GM12872 (cell line): Measurements from ENCODE around the gene FBXL17.

ENCODE experiments used
- TF ChIP-seq, protein P1 (sequence below): IDR thresholded peaks from 3 replicates; pipeline ENCODE4 v1.5.1; 2011; ENCODE audit warnings: low read depth, mild to moderate bottlenecking, low read length, moderate library complexity; ENCODE audit not compliant: insufficient read depth

The FBXL17 gene

DNA sequence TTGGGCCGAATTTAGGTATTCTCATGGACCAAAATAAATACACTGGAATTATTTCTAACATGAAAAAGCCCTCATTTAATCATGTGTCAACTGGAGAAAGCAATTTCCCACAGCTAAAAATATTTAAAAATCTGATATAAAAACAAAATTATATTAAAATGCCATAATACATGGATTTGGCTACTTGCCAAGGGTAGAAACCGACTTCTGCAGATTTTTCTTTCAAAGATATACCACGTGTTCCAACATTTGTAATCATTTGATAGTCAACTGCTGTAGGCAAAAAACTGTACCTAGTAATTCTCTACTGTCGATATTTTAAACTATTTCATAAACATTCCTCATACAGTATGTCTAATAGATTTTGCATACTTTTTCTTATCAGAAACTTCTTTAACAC, 237.6 kb downstream of the FBXL17 start:
- TF ChIP-seq, protein P1, sequence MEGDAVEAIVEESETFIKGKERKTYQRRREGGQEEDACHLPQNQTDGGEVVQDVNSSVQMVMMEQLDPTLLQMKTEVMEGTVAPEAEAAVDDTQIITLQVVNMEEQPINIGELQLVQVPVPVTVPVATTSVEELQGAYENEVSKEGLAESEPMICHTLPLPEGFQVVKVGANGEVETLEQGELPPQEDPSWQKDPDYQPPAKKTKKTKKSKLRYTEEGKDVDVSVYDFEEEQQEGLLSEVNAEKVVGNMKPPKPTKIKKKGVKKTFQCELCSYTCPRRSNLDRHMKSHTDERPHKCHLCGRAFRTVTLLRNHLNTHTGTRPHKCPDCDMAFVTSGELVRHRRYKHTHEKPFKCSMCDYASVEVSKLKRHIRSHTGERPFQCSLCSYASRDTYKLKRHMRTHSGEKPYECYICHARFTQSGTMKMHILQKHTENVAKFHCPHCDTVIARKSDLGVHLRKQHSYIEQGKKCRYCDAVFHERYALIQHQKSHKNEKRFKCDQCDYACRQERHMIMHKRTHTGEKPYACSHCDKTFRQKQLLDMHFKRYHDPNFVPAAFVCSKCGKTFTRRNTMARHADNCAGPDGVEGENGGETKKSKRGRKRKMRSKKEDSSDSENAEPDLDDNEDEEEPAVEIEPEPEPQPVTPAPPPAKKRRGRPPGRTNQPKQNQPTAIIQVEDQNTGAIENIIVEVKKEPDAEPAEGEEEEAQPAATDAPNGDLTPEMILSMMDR = no peak

DNA sequence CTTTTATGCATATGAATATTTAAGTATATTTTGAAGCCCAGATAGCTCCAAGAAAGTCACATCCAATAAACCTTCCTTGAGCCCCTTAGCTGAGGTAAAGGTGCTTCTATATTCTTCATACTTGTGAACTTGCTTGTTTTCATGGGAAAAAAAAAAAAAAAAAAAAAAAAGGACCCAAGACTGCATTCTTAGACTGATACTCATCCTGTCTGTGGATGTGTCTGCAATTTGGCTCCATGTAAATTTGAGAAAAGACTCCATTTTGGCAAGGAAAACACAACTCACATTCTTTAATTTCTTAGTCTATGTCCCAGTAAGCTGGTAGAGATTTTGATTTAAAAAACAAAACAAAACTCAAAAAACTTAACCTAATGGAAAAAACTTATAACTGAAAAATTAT, 238.3 kb downstream of the FBXL17 start:
- TF ChIP-seq, protein P1 = no peak

DNA sequence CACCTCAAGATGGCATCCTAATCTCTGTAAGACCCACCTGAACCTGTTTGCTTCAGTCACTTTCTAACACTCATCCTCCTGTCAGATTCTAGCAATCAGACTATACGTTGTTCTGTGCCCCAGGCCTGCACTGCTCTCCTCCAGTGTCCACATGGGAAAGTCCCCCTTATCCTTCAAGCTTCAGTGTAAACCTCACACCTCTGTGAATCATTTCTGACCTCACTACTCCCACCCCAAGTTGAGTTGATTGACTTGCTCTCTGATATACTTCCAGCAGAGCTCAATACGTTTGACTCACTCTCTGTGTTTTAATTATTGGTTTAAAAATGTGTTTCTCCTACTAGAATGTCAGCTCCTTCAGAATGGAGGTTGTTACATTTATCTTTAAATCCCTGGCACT, 240.2 kb downstream of the FBXL17 start:
- TF ChIP-seq, protein P1 = no peak

DNA sequence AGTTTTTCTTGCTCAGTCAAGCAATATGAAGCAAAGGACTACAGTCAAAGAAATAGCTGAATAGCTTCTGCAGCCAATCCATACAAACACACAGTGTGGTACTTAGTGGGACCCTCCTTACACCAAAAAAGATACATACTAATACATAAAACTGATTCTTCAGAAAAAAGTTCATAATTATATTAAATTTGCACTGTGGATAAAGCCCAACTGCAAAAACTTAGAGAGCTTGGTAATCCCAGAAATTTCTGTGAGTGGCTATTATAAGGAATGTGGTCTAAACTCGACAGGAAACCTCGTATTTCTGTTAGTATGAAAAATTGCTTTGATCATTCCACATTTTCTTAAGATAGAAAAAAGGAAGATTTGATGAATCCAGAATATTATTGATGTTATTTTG, 245.4 kb downstream of the FBXL17 start:
- TF ChIP-seq, protein P1 = no peak

DNA sequence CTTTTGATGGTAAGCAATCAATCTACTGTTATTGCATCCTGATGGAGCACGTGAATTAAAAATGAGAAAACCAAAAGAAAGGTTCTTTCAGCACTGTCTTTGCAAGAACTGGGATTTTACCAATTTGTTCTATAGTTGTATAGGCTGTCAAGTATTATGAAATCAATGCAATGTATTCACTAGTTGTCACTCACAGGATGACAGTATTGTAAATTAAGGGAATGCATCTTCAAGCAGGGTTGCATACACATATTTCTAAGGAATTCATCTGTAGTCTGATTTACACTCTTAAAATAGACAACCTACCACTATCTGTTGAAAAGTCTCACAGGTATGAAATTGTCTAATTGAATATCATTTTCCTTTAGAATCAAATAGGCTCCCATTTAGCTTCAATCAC, 252.8 kb downstream of the FBXL17 start:
- TF ChIP-seq, protein P1 = no peak

GRCh38 chr5:108125771-108126511, 256.0 kb downstream of the FBXL17 start:
- TF ChIP-seq, protein P1 = no peak

DNA sequence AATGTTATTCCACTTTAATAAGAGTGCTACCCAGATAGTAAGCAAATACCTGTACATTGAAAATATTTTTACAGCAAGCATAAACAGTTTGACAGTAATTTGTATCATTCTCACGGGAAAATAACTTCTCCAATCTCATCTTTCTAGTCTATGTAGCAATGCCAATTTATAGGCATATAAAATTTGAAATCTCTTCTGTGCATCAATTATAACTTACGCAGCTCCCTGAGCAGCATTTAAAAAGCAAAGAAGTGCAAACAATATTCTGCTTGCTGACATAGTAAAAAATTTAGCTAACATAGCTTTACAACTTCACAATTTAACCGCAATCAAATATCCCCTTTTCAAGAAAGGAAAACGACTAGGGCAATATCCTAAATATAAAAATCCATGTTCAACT, 257.3 kb downstream of the FBXL17 start:
- TF ChIP-seq, protein P1 = no peak
